Cardiac fibroblast (primary cell): Measurements from ENCODE around the gene NCOA6.

Source experiments
- DNase-seq, 2 donors: peaks; one replicate each; pipeline versions ENCODE4 v3.0.0 to v3.0.0-alpha.2; 2010; ENCODE audit warnings: low read depth in 2 of 2
- H3K4me3 ChIP-seq, 2 donors: replicated peaks in 1 of 2; 1 replicate in 1 of 2; 2 replicates in 1 of 2; pipeline ENCODE4 v1.5.1; 2011; ENCODE audit warnings: low read depth in 2 of 2, low read length in 2 of 2, mild to moderate bottlenecking in 2 of 2, moderate library complexity in 1 of 2
- CTCF ChIP-seq: IDR thresholded peaks from one replicate; pipeline ENCODE4 v1.5.1; 2011; ENCODE audit warnings: low read depth, mild to moderate bottlenecking, low read length, inconsistent platforms

NCOA6 gene

GRCh38 chr20:34762031-34762555 is 63.4 kb downstream of the NCOA6 start:
- no peak for DNase-seq
- H3K4me3 ChIP-seq: no peak overlapping the region
- no peak for TF ChIP-seq CTCF

GRCh38 chr20:34755367-34755766 is 70.1 kb downstream of the NCOA6 start:
- H3K4me3 ChIP-seq: no peak overlapping the region
- DNase-seq: no peak
- TF ChIP-seq CTCF: no peak

- no peak overlapping the region for H3K4me3 ChIP-seq
- DNase-seq: no peak
- no peak for TF ChIP-seq CTCF
Observed at GRCh38 chr20:34754611-34755010, 70.8 kb downstream of the NCOA6 start.

GRCh38 chr20:34753706-34754461 is 71.6 kb downstream of the NCOA6 start:
- DNase-seq: no peak
- no peak overlapping the region for H3K4me3 ChIP-seq
- TF ChIP-seq CTCF: no peak

GRCh38 chr20:34751453-34751852 is 74.0 kb downstream of the NCOA6 start:
- TF ChIP-seq CTCF: no peak
- no peak for DNase-seq
- no peak overlapping the region for H3K4me3 ChIP-seq

GRCh38 chr20:34750484-34750883 is 75.0 kb downstream of the NCOA6 start:
- TF ChIP-seq CTCF: no peak
- H3K4me3 ChIP-seq: no peak overlapping the region
- DNase-seq: no peak
